AG04450 (cell line): ENCODE data around the gene ARSI. TPM values are rescaled to one million over a fixed set of nuclear protein-coding genes. Genes with fewer than 3 reads are reported as not detected.
A peak's percentile ranks its signal among the peaks of the same experiment; 100 is the strongest.

Experiments used
- CTCF ChIA-PET: fragments of 300-600, 350-600 bp; formaldehyde crosslinking; extraction: SDS; loops from one replicate; lab custom pipeline; 2022; ENCODE audit warnings: antibody characterized with exemption, inconsistent platforms; lab: Charles Lee
- POLR2A ChIA-PET: fragments of 350-600 bp; formaldehyde crosslinking; extraction: SDS; loops from one replicate; lab custom pipeline; 2021; ENCODE audit warnings: antibody characterized with exemption, inconsistent platforms; lab: Yijun Ruan, JAX
- DNase-seq: peaks from one replicate; pipeline ENCODE4 v3.0.0-alpha.2; 2011; ENCODE audit warnings: low read depth, low spot score
- H3K27ac ChIP-seq: one replicate; pipeline ENCODE4 v1.5.1; 2012; ENCODE audit warnings: low read depth, low read length, control low read depth
- H3K27me3 ChIP-seq: one replicate; pipeline ENCODE4 v1.6.0; 2012; ENCODE audit warnings: low read length; ENCODE audit not compliant: control insufficient read depth, insufficient read depth
- H3K4me3 ChIP-seq: 2 replicates; pipeline ENCODE4 v1.5.1; 2011; ENCODE audit warnings: mild to moderate bottlenecking, low read depth, low read length, control low read depth
- H3K9me3 ChIP-seq: 2 replicates; pipeline ENCODE4 v1.5.1; 2012; ENCODE audit warnings: low read length; ENCODE audit not compliant: control insufficient read depth, insufficient read depth
- polyA plus RNA-seq: library from polyadenylated mRNA; depleted of rRNA; stranded (reverse); fragments of >200 nt; gene quantifications from 2 replicates; pipeline ENCODE4 v1.2.3, GENCODE V29; 2011
- TF ChIP-seq, protein P1 (sequence below): IDR thresholded peaks from 2 replicates; pipeline ENCODE4 v1.5.1; 2011; ENCODE audit warnings: low read depth, low read length, control low read depth, inconsistent platforms

Gene ARSI
- polyA plus RNA-seq, 1 experiment, result 11.3 TPM

DNA sequence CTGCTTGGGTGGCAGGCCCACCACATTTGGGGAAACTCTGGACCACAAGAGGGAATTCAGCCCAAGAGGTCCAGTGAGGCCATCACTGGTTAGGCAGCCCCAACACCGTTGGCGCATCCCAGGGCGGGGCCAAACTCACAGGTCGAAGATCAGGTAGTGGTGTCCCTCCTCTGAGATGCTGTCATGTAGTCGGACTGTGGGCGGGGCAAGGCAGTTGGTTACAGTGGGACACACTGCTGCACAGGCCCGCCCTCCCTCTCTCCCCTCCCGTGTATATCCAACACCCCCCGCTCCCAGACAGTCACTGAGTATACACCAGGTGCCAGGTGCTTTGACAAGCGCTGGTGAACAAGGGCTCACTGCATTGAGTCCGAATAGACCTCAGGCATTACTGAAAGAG is 45.3 kb downstream of the ARSI start:
- TF ChIP-seq, protein P1, sequence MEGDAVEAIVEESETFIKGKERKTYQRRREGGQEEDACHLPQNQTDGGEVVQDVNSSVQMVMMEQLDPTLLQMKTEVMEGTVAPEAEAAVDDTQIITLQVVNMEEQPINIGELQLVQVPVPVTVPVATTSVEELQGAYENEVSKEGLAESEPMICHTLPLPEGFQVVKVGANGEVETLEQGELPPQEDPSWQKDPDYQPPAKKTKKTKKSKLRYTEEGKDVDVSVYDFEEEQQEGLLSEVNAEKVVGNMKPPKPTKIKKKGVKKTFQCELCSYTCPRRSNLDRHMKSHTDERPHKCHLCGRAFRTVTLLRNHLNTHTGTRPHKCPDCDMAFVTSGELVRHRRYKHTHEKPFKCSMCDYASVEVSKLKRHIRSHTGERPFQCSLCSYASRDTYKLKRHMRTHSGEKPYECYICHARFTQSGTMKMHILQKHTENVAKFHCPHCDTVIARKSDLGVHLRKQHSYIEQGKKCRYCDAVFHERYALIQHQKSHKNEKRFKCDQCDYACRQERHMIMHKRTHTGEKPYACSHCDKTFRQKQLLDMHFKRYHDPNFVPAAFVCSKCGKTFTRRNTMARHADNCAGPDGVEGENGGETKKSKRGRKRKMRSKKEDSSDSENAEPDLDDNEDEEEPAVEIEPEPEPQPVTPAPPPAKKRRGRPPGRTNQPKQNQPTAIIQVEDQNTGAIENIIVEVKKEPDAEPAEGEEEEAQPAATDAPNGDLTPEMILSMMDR, result no peak
- POLR2A ChIA-PET, result no interaction called here
- no peak for DNase-seq
- no peak overlapping the region for H3K4me3 ChIP-seq
- CTCF ChIA-PET, result no interaction called here
- H3K27me3 ChIP-seq, result no peaks in the 10 kb centered on the region
- no peaks in the 10 kb centered on the region for H3K9me3 ChIP-seq
- H3K27ac ChIP-seq, result no peak overlapping the region

DNA sequence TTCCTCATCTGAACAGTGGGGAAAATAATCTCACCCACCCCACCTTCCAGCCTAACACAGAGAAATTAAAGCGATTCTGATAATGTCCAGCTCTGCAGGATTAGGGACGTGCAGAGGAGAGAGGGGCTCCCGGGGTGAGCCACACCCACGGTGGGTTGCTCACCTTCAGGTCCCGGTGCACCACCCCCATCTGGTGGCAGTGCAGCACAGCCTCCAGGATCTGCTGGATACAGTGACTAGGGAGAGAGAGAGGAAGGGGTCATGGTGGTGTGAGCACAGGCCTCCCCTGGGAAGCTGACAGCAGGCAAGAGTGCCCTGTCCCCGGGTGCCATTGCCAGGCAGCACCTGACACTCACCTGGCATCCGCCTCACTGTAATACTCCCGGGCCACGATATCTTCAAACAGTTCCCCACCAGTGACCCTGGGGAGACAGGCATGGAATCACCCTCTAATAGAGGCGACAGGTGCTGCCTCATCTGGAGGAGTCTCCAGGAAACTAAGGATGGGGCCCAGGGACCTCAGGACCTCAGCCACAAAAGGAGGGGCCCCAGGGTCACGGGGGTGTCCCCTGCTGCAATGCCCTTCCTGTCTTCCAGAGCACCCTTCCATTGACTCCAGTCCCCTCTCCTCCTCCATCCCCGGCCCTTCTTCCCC is 46.2 kb downstream of the ARSI start:
- TF ChIP-seq, protein P1, result 0 out of 2 replicates have a peak, but pooled peaks have one; percentile 23
- no peak for DNase-seq
- CTCF ChIA-PET, result interaction anchor here (0.6 to 1.1 kb wide), 2 partner anchors 98 to 105 kb away, joined by 3 to 7 read pairs; no protein-coding TSS in a partner anchor
- no peaks in the 10 kb centered on the region for H3K27me3 ChIP-seq
- H3K27ac ChIP-seq, result no peak overlapping the region
- no peak overlapping the region for H3K4me3 ChIP-seq
- POLR2A ChIA-PET, result no interaction called here
- no peaks in the 10 kb centered on the region for H3K9me3 ChIP-seq

DNA sequence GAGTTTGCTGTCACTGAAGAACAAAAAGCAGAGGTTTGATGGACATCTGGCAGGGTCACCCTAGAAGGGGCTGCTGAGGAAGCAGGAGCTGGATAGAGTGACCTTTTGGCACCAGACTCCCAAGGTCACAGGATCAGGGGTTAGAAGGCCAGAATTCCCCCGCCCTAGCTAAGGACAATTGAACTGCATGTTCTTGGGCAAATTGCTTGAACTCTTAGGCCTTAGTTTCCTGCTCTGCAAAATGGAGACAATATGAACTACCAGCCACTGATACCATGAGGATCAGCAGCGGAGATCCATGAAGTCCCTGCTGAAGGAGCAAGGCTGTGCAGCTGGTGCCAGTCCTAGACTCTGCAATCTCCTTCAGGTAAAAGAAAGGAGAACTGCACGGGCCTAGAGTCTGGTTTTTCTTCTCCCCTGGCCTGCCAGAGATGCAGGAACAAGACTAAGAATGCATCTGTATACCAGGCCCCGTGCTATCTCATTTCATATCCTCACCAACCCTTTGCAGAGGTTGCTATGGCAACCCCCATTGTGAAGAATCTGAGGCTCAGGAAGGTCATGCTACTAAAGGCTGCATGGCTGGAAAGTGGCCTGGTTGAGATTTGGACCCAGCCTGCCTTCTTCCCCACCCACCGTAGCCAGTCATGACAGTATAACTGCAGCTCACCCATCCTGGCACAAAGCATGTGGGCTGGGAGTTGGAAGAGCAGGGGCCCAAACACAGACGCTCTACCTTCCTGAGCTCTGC is 46.9 kb downstream of the ARSI start:
- no peak overlapping the region for H3K27ac ChIP-seq
- no peaks in the 10 kb centered on the region for H3K27me3 ChIP-seq
- H3K4me3 ChIP-seq, result no peak overlapping the region
- ChIA-PET CTCF (interaction anchor here (0.6 to 1.1 kb wide), 2 partner anchors 98 to 104 kb away, joined by 3 to 7 read pairs; no protein-coding TSS in a partner anchor), POLR2A (no interaction called here)
- TF ChIP-seq, protein P1, result no peak
- no peak for DNase-seq
- H3K9me3 ChIP-seq, result no peaks in the 10 kb centered on the region

DNA sequence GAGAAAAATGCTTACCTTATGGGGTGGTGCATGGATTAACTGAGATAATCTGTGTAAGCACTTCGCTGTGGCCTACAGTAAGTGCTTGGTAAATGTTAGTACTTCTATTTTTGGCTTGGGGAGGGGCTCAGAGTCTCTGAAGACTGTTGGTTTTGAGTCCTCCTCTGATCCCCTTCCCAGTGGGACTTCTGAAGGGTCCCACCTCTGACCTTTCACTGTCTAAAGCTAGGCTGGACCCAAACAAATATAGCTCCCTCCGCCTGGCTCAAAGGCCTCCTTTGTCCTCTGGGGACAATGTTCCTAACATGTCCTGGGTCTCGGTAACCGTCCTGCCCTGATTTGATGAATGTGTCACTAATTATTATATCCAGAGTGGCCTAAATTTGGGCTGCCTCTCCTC is 47.9 kb downstream of the ARSI start:
- Histone ChIP-seq H3K27ac (no peak overlapping the region), H3K9me3 (no peaks in the 10 kb centered on the region), H3K4me3 (no peak overlapping the region), H3K27me3 (no peaks in the 10 kb centered on the region)
- ChIA-PET CTCF (interaction anchor here (0.5 to 0.9 kb wide), 2 partner anchors 12 to 263 kb away, joined by 3 to 4 read pairs; no protein-coding TSS in a partner anchor), POLR2A (interaction anchor here (0.6 kb wide), 1 partner anchor 293 kb away, joined by 6 read pairs; no protein-coding TSS in a partner anchor)
- DNase-seq, result no peak
- TF ChIP-seq, protein P1, result no peak

DNA sequence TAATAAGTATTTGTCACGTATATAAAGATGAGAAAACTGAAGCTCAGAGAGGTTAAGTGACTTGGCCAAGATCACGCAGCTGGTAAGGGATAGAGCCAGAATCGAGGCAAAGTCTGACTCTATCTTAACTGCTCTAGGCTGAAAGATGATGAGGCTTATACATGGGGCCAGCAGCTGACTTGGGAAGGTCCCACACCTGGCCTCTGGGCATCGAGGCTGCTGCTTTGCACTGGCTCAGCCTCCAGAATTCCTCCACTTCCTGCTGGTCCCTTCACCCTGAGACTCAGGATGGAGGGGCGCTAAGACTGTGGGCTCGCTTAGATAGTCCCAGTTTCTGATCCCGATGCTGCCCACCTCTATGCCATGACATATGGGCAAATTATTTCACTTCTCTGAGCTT is 48.3 kb downstream of the ARSI start:
- ChIA-PET CTCF (interaction anchor here (0.9 kb wide), 1 partner anchor 263 kb away, joined by 4 read pairs; no protein-coding TSS in a partner anchor), POLR2A (no interaction called here)
- H3K27ac ChIP-seq, result no peak overlapping the region
- no peak overlapping the region for H3K4me3 ChIP-seq
- no peaks in the 10 kb centered on the region for H3K9me3 ChIP-seq
- TF ChIP-seq, protein P1, result no peak
- H3K27me3 ChIP-seq, result no peaks in the 10 kb centered on the region
- DNase-seq, result no peak
